Endothelial cell of umbilical vein (primary cell): Measurements from ENCODE around the gene DSCAML1.

ENCODE experiments used
- CTCF ChIP-seq, 2 donors: IDR thresholded peaks; 1 replicate in 1 of 2; 2 replicates in 1 of 2; pipeline ENCODE4 v1.5.1; 2011; ENCODE audit warnings: low read length in 2 of 2, mild to moderate bottlenecking in 2 of 2, moderate library complexity in 2 of 2, control low read depth in 1 of 2, inconsistent platforms in 1 of 2, low read depth in 1 of 2; ENCODE audit not compliant: insufficient read depth in 1 of 2; ENCODE audit errors: extremely low read depth in 1 of 2
- EZH2 ChIP-seq: IDR thresholded peaks from 2 replicates; pipeline ENCODE4 v1.6.1; 2012; ENCODE audit warnings: borderline replicate concordance, low read depth, mild to moderate bottlenecking, moderate library complexity, low read length, inconsistent platforms; ENCODE audit not compliant: severe bottlenecking
- FOS ChIP-seq: IDR thresholded peaks from 2 replicates; pipeline ENCODE4 v1.6.1; 2011; ENCODE audit warnings: mild to moderate bottlenecking, low read length, moderate library complexity, borderline replicate concordance; ENCODE audit not compliant: insufficient read depth
- GATA2 ChIP-seq: IDR thresholded peaks from 2 replicates; pipeline ENCODE4 v1.7.0; 2011; ENCODE audit warnings: low read depth, mild to moderate bottlenecking, moderate library complexity, mixed read lengths, low read length; ENCODE audit not compliant: insufficient read length, insufficient read depth
- POLR2A ChIP-seq: IDR thresholded peaks from 2 replicates; pipeline ENCODE4 v1.6.1; 2012; ENCODE audit warnings: low read depth, mild to moderate bottlenecking, control low read depth, low read length
- POLR2AphosphoS5 ChIP-seq: IDR thresholded peaks from 2 replicates; pipeline ENCODE4 v1.6.1; 2012; ENCODE audit warnings: low read depth, mild to moderate bottlenecking, control low read depth, low read length, moderate library complexity; ENCODE audit not compliant: insufficient read depth
- TF ChIP-seq, protein P1 (sequence below): IDR thresholded peaks from 2 replicates; pipeline ENCODE4 v1.6.1; 2011; ENCODE audit not compliant: insufficient read depth, insufficient read length

DNA sequence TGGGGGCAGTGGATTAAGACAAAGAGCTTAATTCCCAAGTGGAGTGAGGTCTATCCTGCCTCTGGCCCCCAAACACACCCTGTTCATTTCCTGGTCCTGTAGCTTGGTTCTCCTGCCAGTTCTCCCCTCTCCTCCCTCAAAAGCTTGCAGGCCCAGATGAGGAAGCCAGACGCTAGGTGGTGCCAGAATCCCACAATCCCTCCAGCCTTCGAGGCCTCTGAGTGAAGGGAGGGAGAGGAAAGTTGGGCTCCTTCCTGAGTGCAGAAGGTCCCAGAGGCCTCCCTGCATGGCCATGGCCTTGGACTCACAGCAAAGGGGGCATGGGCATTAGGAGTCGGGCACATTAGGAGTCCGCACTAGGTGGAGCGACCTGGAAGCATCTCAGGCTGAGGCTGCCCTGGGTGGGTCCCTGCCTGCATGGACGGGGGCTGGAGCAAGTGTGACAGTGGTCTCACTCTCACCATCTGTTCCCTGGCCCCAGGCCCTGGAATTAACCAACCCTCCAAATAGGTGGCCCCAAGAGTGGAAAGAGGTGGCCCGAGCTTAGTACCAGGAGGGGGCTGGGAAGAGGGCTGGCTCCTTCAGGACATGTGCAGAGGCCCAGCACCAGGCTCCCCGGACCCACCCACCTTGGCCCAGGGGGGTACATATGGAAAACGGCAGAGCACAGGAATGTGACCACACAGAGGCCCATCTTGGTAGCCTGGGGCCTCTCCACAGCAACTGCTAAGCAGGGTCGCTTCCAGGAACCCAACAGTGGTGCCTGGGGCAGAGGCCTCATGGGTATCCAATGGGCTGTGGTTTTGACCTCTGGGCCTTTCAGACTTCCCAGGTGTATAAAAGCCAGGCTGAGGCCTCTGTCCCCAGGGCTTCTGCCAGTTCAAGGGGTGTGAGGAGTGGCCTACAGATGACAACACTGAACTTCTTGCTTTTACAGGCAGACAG lies 22.4 kb upstream of the DSCAML1 start:
- TF ChIP-seq POLR2A: no peak
- TF ChIP-seq GATA2: no peak
- TF ChIP-seq CTCF (IDR thresholded peaks at IDR 0.05; ENCODE audit: extremely low read depth in 1 of 2, insufficient read depth in 1 of 2, low read depth in 1 of 2, low read length in 2 of 2): peak; percentile 79 to 85
- TF ChIP-seq EZH2: no peak
- TF ChIP-seq, protein P1, sequence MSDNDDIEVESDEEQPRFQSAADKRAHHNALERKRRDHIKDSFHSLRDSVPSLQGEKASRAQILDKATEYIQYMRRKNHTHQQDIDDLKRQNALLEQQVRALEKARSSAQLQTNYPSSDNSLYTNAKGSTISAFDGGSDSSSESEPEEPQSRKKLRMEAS: no peak
- no peak for TF ChIP-seq FOS
- TF ChIP-seq POLR2AphosphoS5: no peak
